ENCODE results near the gene PHACTR3. TPM values are rescaled to one million over a fixed set of nuclear protein-coding genes. Genes with fewer than 3 reads are reported as not detected.

PHACTR3 gene
- total RNA-seq, 6 donors from 2014 or later = 5.5 to 30.8 (median 11.4) TPM

DNA sequence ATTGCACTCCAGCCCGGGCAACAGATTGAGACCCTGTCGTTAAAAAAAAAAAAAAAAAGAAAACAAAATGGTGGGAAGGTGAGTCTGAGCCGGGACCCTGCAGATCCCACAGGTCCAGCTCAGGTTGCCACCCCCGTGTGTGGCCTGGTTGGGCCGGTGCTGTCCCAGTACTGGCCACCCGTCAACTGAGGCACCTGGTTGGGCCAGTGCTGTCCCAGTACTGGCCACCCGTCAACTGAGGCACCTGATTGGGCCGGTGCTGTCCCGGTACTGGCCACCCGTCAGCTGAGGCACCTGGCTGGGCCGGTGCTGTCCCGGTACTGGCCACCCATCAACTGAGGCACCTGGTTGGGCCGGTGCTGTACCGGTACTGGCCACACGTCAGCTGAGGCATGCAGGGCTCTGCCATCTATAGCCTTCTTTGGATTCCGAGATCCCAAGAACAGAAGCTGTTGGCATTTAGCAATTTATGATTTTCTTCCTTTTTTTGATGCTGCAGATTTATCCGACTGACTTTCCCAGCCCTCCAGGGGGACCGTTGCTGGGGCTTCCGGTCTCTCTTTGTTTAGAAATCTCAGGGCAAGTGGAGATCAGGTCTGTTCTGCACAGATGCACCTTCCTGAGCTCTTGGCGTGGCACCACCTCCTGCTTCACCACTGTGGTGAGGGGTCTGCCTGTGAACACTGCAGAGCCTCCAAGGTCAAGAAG is 215.3 kb downstream of the PHACTR3 start:
- Histone ChIP-seq H3K4me3 (no peak overlapping the region), H3K36me3 (no peaks in the 10 kb centered on the region), H3K27ac (no peak overlapping the region), H3K27me3 (no peaks in the 10 kb centered on the region), H3K4me1 (no peaks in the 10 kb centered on the region), H3K9me3 (no peaks in the 10 kb centered on the region)
- ATAC-seq (ENCODE audit: low FRiP score in 2 of 2) (no peak), DNase-seq (no peak)
- WGBS, 2 donors = 85 to 92% methylated on average over 17 to 20 of the region's 20 CpGs
- no peak for TF ChIP-seq EP300 (IDR thresholded peaks at IDR 0.05)
- TF ChIP-seq, protein P1, sequence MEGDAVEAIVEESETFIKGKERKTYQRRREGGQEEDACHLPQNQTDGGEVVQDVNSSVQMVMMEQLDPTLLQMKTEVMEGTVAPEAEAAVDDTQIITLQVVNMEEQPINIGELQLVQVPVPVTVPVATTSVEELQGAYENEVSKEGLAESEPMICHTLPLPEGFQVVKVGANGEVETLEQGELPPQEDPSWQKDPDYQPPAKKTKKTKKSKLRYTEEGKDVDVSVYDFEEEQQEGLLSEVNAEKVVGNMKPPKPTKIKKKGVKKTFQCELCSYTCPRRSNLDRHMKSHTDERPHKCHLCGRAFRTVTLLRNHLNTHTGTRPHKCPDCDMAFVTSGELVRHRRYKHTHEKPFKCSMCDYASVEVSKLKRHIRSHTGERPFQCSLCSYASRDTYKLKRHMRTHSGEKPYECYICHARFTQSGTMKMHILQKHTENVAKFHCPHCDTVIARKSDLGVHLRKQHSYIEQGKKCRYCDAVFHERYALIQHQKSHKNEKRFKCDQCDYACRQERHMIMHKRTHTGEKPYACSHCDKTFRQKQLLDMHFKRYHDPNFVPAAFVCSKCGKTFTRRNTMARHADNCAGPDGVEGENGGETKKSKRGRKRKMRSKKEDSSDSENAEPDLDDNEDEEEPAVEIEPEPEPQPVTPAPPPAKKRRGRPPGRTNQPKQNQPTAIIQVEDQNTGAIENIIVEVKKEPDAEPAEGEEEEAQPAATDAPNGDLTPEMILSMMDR (IDR thresholded peaks at IDR 0.05) = no peak
- TF ChIP-seq POLR2A (IDR thresholded peaks at IDR 0.05) = no peak
- no peak for TF ChIP-seq POLR2AphosphoS5 (IDR thresholded peaks at IDR 0.05)

DNA sequence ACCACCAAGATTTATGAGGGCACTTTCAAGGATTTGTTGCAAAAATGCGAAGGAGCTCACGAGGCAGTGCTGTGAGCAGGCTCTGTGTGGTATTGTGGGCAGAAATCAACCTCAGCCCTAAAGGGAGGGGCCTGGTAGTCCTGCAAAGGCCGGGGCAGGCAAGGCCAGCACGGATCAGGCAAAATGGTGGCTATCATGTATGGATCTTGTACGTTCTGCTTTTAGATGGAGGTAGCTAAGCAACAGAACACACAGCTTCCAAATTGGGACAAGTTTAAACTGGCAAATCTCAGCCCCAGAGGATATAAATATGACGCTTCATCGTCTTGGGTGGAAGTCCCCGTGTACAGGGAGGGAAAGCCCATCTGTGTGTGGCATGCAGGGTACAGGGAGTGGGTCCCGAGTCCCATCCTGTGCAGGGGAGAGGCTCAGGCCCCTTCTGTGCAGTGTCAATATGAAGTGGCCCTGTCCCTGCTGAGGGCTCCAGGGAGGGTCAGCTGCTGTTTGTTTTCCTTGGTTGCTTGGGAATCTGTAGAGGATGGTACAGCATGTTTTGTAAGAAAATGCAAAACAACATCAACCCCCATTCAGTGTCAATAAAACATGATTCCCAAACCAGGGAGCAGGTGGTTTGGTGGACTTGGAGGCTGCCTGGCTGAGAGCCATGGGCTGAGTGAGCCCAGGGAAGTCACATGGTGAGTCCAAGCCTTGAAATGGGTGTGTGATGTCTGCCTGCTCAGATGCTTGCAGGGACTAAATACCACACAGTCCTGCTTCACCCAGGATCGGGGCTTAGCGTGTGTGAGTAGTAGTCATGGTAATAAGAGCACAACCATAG is 216.1 kb downstream of the PHACTR3 start:
- H3K27ac ChIP-seq = no peak overlapping the region
- DNase-seq (peak in 1 of 2 donors; percentile 29), ATAC-seq (ENCODE audit: low FRiP score in 2 of 2) (peak in 1 of 2 donors; percentile 47)
- TF ChIP-seq EP300 (IDR thresholded peaks at IDR 0.05) = no peak
- H3K4me1 ChIP-seq = no peaks in the 10 kb centered on the region
- H3K9me3 ChIP-seq = no peaks in the 10 kb centered on the region
- no peak overlapping the region for H3K4me3 ChIP-seq
- 71 to 76% methylated on average over 11 of the region's 11 CpGs for WGBS, 2 donors
- no peaks in the 10 kb centered on the region for H3K36me3 ChIP-seq
- no peaks in the 10 kb centered on the region for H3K27me3 ChIP-seq

DNA sequence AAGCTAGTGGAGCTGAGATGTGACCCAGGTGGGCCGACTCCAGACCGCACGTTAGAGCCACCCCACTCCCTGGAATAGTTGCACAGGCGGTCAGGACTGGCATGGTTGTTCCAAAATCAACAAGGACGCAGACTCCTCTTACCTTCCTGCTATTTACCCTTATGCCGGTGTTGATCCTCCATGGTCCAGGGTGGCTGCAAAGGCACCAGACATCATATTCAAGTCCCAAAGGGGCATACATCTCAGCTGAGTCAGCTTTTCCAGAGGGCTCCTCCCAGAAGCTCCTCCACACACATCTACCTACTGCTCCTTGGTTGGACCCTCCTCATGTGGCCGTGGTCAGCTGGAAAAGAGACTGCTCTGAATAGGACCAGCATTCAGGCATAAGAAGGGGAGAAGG is 216.9 kb downstream of the PHACTR3 start:
- Histone ChIP-seq H3K27me3 (no peaks in the 10 kb centered on the region), H3K36me3 (no peaks in the 10 kb centered on the region), H3K9me3 (no peaks in the 10 kb centered on the region), H3K4me1 (peaks cover 0 to 5% (median 0%) of the 10 kb centered on the region in 4 donors), H3K27ac (no peak overlapping the region), H3K4me3 (no peak overlapping the region)
- ATAC-seq (ENCODE audit: low FRiP score in 2 of 2) (no peak), DNase-seq (no peak)
- WGBS, 2 donors = 89 to 90% methylated on average over 7 of the region's 7 CpGs
- TF ChIP-seq, protein P1 (IDR thresholded peaks at IDR 0.05) = no peak
- TF ChIP-seq EP300 (IDR thresholded peaks at IDR 0.05) (no peak), POLR2AphosphoS5 (IDR thresholded peaks at IDR 0.05) (no peak), POLR2A (IDR thresholded peaks at IDR 0.05) (no peak)

DNA sequence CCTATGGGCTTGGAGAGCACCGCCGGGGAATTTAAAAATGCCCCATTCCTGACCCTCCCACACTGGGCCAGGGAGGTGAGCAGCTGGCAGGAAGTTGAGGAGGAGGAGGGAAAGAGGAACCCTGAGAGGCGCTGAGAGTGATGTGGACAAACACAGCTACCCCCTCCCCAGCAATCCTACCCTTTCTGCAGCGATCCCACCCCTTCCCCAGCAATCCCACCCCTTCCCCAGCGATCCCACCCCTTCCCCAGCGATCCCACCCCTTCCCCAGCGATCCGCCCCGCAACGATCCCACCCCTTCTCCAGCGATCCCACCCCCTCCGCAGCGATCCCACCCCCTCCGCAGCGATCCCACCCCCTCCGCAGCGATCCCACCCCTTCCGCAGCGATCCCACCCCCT is 217.4 kb downstream of the PHACTR3 start:
- Histone ChIP-seq H3K27ac (no peak overlapping the region), H3K4me1 (peaks cover 0 to 5% (median 0%) of the 10 kb centered on the region in 4 donors), H3K4me3 (no peak overlapping the region), H3K27me3 (no peaks in the 10 kb centered on the region), H3K9me3 (no peaks in the 10 kb centered on the region), H3K36me3 (no peaks in the 10 kb centered on the region)
- 58 to 71% methylated on average over 4 to 8 of the region's 19 CpGs for WGBS, 2 donors
- ATAC-seq (ENCODE audit: low FRiP score in 2 of 2) (no peak), DNase-seq (no peak)
- TF ChIP-seq EP300 (IDR thresholded peaks at IDR 0.05) (no peak), POLR2AphosphoS5 (IDR thresholded peaks at IDR 0.05) (no peak), POLR2A (IDR thresholded peaks at IDR 0.05) (no peak)
- TF ChIP-seq, protein P1 (IDR thresholded peaks at IDR 0.05) = no peak

DNA sequence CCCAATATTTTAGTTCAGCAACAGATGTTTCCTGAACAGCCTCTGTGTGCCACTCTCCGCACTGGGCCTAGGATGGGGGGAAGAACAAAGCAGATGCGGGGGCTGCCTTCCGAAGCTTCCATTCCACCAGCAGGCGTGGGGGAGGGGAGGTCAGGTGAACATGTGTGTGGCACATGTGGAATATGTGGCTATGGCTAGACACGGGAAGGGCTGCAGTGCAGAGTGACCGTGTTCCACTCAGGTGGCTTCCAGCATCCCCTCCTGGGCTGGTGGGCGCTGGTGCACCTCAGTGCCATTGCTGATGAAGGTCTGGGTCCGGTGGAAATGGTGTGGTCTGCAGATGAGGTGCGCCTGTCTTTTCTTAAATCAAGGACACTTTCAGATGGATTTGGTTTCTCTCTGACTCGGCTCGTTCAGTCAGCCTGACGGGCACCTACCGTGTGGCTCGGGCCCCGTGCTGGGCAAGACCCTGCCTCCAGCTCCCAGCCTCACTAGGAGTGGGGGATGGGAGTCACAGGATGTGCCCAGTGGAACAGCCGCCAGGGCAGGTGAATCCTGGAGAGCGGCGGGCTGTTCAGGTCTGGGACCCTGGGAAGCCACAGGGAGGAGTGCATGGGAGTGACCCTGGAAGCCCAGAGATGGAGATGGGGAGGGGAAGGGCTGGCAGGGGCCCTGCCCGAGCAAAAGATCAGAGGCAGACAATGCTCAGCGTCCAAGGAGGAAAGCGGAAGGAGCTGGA is 218.1 kb downstream of the PHACTR3 start:
- Histone ChIP-seq H3K36me3 (no peaks in the 10 kb centered on the region), H3K27ac (no peak overlapping the region), H3K27me3 (no peaks in the 10 kb centered on the region), H3K4me1 (peaks cover 0 to 5% (median 0%) of the 10 kb centered on the region in 4 donors), H3K9me3 (no peaks in the 10 kb centered on the region), H3K4me3 (no peak overlapping the region)
- DNase-seq (no peak), ATAC-seq (ENCODE audit: low FRiP score in 2 of 2) (no peak)
- TF ChIP-seq, protein P1 (IDR thresholded peaks at IDR 0.05) = no peak
- no peak for TF ChIP-seq POLR2AphosphoS5 (IDR thresholded peaks at IDR 0.05)
- TF ChIP-seq POLR2A (IDR thresholded peaks at IDR 0.05) = no peak
- WGBS, 2 donors = 68 to 82% methylated on average over 14 to 21 of the region's 21 CpGs
